ENCODE results near the gene BRIP1. TPM values are rescaled to one million over a fixed set of nuclear protein-coding genes. Genes with fewer than 3 reads are reported as not detected.

The BRIP1 gene
- total RNA-seq, 1 experiment from 2014 or later, result 13.8 TPM

- peaks cover 35% of the 10 kb centered on the region for H3K9me3 Mint-ChIP-seq
- DNase-seq (ENCODE audit: low spot score) (no peak), ATAC-seq (no peak)
- no peaks in the 10 kb centered on the region for H3K27me3 Mint-ChIP-seq (ENCODE audit: low read depth)
- peaks cover 54% of the 10 kb centered on the region for H3K36me3 Mint-ChIP-seq
- H3K4me3 Mint-ChIP-seq, result no peak overlapping the region
- TF ChIP-seq ZNF425 (CRISPR knock-in tag; conservative IDR thresholded peaks at IDR 0.05), result no peak
- ChIA-PET CTCF (no interaction called here), POLR2A (no interaction called here)
- H3K4me1 Mint-ChIP-seq, result no peaks in the 10 kb centered on the region
- no peak overlapping the region for H3K27ac Mint-ChIP-seq
Measured at GRCh38 chr17:61739002-61739401, 124.3 kb downstream of the BRIP1 start.

- Mint-ChIP-seq H3K4me1 (no peaks in the 10 kb centered on the region), H3K9me3 (peaks cover 35% of the 10 kb centered on the region), H3K27me3 (ENCODE audit: low read depth) (no peaks in the 10 kb centered on the region), H3K4me3 (no peak overlapping the region), H3K36me3 (peaks cover 54% of the 10 kb centered on the region), H3K27ac (no peak overlapping the region)
- ChIA-PET CTCF (no interaction called here), POLR2A (no interaction called here)
- no peak for DNase-seq (ENCODE audit: low spot score)
- no peak for ATAC-seq
- no peak for TF ChIP-seq RORB (CRISPR knock-in tag; IDR thresholded peaks at IDR 0.05)
- TF ChIP-seq FOXP1 (CRISPR knock-in tag; IDR thresholded peaks at IDR 0.05; ENCODE audit: borderline replicate concordance), result no peak
- no peak for TF ChIP-seq ETV6 (CRISPR knock-in tag; IDR thresholded peaks at IDR 0.05)
- TF ChIP-seq ELF4 (CRISPR knock-in tag; IDR thresholded peaks at IDR 0.05; ENCODE audit: low read depth), result no peak
- no peak for TF ChIP-seq SOX15 (CRISPR knock-in tag; IDR thresholded peaks at IDR 0.05)
- TF ChIP-seq PRRX2 (CRISPR knock-in tag; IDR thresholded peaks at IDR 0.05), result no peak
- no peak for TF ChIP-seq TCF7 (CRISPR knock-in tag; IDR thresholded peaks at IDR 0.05; ENCODE audit: low read depth)
- TF ChIP-seq ERG (CRISPR knock-in tag; IDR thresholded peaks at IDR 0.05), result no peak
- no peak for TF ChIP-seq E2F4 (CRISPR knock-in tag; IDR thresholded peaks at IDR 0.05; ENCODE audit: borderline replicate concordance, low read depth)
- TF ChIP-seq ZSCAN18 (CRISPR knock-in tag; IDR thresholded peaks at IDR 0.05), result no peak
- TF ChIP-seq NR1H2 (CRISPR knock-in tag; IDR thresholded peaks at IDR 0.05), result no peak
- TF ChIP-seq ATF3 (CRISPR knock-in tag; conservative IDR thresholded peaks at IDR 0.05), result no peak
- no peak for TF ChIP-seq PREB (CRISPR knock-in tag; IDR thresholded peaks at IDR 0.05; ENCODE audit: borderline replicate concordance)
- TF ChIP-seq MAX (CRISPR knock-in tag; IDR thresholded peaks at IDR 0.05), result no peak
- TF ChIP-seq EMX1 (CRISPR knock-in tag; IDR thresholded peaks at IDR 0.05), result no peak
Measured at GRCh38 chr17:61738249-61738648, 125.1 kb downstream of the BRIP1 start.
